ENCODE results near the gene S100A8.
A peak's percentile ranks its signal among the peaks of the same experiment; 100 is the strongest.

The S100A8 gene

DNA sequence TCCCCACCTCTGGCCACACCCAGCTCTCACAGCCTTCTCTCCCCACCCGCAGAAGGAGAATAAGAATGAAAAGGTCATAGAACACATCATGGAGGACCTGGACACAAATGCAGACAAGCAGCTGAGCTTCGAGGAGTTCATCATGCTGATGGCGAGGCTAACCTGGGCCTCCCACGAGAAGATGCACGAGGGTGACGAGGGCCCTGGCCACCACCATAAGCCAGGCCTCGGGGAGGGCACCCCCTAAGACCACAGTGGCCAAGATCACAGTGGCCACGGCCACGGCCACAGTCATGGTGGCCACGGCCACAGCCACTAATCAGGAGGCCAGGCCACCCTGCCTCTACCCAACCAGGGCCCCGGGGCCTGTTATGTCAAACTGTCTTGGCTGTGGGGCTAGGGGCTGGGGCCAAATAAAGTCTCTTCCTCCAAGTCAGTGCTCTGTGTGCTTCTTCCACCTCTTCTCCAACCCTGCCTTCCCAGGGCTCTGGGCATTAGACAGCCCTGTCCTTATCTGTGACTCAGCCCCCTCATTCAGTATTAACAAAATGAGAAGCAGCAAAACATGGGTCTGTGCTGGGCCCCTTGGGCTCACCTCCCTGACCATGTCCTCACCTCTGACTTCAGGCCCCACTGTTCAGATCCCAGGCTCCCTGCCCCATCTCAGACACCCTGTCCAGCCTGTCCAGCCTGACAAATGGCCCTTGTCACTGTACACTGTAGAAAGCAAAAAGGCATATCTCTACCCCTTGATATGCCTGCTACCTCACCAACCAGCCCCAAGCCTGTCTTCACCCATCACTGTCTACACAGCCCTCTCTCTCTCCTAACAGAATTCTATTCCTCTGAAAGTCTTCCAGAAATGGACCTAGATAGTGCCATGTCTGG lies 30.0 kb downstream of the S100A8 start:
- Mint-ChIP-seq H3K36me3 (ENCODE audit: low read depth) (no peaks in the 10 kb centered on the region), H3K9me3 (no peaks in the 10 kb centered on the region), H3K27ac (peak overlapping the region in 1 of 3 experiments; percentile 68), H3K4me1 (no peaks in the 10 kb centered on the region), H3K4me3 (no peak overlapping the region), H3K27me3 (ENCODE audit: low read depth) (peaks cover 9% of the 10 kb centered on the region)
- TF ChIP-seq, protein P1, sequence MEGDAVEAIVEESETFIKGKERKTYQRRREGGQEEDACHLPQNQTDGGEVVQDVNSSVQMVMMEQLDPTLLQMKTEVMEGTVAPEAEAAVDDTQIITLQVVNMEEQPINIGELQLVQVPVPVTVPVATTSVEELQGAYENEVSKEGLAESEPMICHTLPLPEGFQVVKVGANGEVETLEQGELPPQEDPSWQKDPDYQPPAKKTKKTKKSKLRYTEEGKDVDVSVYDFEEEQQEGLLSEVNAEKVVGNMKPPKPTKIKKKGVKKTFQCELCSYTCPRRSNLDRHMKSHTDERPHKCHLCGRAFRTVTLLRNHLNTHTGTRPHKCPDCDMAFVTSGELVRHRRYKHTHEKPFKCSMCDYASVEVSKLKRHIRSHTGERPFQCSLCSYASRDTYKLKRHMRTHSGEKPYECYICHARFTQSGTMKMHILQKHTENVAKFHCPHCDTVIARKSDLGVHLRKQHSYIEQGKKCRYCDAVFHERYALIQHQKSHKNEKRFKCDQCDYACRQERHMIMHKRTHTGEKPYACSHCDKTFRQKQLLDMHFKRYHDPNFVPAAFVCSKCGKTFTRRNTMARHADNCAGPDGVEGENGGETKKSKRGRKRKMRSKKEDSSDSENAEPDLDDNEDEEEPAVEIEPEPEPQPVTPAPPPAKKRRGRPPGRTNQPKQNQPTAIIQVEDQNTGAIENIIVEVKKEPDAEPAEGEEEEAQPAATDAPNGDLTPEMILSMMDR (IDR thresholded peaks at IDR 0.05; ENCODE audit: unreplicated experiment in 3 of 3): no peak

DNA sequence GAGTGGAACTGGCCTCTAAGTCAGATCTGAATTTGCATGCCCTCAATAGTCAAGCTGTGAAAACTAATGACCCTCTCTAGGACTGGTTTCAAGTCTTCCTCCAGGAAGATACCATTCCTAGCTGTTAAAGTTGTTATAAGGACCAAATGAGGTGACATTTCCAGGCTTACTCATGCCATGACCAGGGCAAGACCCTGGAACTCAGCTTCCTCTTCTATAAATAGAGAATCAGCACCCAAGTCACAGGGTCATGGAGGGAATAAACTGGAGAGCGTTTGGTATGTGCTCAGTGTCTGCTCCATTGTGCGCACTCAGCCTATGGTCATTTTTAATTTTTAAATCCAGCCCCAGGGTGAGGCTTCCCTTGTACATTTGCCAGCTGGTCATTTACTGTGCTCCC lies 30.7 kb downstream of the S100A8 start:
- no peaks in the 10 kb centered on the region for H3K4me1 Mint-ChIP-seq
- no peaks in the 10 kb centered on the region for H3K9me3 Mint-ChIP-seq
- H3K4me3 Mint-ChIP-seq: no peak overlapping the region
- TF ChIP-seq, protein P1 (IDR thresholded peaks at IDR 0.05; ENCODE audit: unreplicated experiment in 3 of 3): no peak
- no peaks in the 10 kb centered on the region for H3K36me3 Mint-ChIP-seq (ENCODE audit: low read depth)
- peaks cover 9% of the 10 kb centered on the region for H3K27me3 Mint-ChIP-seq (ENCODE audit: low read depth)
- H3K27ac Mint-ChIP-seq: peak overlapping the region in 1 of 3 experiments; percentile 46

DNA sequence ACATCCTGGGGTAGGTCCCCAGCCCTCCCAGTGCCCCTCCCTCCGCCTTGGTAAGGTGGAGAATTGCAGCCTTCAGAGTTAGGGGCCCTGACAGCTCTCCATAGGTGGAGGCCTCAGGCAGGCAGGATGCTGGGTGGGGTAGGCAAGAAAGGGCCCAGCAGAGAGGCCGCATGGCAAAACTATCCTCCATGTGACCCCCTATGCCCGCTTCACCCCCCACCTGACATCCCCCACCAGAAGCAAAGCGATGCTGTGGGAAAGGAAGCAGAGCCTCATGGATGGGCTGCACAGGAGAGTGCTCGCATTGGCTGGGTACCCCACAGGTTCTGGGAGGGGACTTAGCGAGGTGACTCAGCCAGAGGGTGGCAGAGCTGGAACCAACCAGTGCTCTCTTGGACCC lies 31.6 kb downstream of the S100A8 start:
- H3K9me3 Mint-ChIP-seq: no peaks in the 10 kb centered on the region
- H3K4me3 Mint-ChIP-seq: no peak overlapping the region
- peaks cover 5% of the 10 kb centered on the region for H3K27me3 Mint-ChIP-seq (ENCODE audit: low read depth)
- H3K27ac Mint-ChIP-seq: no peak overlapping the region
- H3K4me1 Mint-ChIP-seq: no peaks in the 10 kb centered on the region
- TF ChIP-seq, protein P1 (IDR thresholded peaks at IDR 0.05; ENCODE audit: unreplicated experiment in 3 of 3): no peak
- no peaks in the 10 kb centered on the region for H3K36me3 Mint-ChIP-seq (ENCODE audit: low read depth)

DNA sequence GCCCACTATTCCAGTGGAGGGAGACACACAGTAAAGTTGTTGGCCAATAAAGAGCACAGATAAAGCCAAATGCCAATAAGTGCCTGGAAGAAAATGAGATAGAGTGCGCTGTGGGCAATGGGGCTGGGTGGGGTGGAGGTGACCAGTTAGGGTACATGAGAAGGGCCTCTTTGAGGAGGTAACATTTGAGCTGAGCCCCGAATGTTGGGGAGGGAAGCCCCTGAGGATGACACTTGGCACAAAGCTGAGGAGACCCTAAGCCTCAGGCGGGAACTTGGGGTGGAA lies 32.2 kb downstream of the S100A8 start:
- no peak overlapping the region for H3K27ac Mint-ChIP-seq
- no peaks in the 10 kb centered on the region for H3K4me1 Mint-ChIP-seq
- TF ChIP-seq, protein P1 (IDR thresholded peaks at IDR 0.05; ENCODE audit: unreplicated experiment in 3 of 3): no peak
- no peaks in the 10 kb centered on the region for H3K36me3 Mint-ChIP-seq (ENCODE audit: low read depth)
- H3K27me3 Mint-ChIP-seq (ENCODE audit: low read depth): peaks cover 5% of the 10 kb centered on the region
- H3K4me3 Mint-ChIP-seq: no peak overlapping the region
- no peaks in the 10 kb centered on the region for H3K9me3 Mint-ChIP-seq

DNA sequence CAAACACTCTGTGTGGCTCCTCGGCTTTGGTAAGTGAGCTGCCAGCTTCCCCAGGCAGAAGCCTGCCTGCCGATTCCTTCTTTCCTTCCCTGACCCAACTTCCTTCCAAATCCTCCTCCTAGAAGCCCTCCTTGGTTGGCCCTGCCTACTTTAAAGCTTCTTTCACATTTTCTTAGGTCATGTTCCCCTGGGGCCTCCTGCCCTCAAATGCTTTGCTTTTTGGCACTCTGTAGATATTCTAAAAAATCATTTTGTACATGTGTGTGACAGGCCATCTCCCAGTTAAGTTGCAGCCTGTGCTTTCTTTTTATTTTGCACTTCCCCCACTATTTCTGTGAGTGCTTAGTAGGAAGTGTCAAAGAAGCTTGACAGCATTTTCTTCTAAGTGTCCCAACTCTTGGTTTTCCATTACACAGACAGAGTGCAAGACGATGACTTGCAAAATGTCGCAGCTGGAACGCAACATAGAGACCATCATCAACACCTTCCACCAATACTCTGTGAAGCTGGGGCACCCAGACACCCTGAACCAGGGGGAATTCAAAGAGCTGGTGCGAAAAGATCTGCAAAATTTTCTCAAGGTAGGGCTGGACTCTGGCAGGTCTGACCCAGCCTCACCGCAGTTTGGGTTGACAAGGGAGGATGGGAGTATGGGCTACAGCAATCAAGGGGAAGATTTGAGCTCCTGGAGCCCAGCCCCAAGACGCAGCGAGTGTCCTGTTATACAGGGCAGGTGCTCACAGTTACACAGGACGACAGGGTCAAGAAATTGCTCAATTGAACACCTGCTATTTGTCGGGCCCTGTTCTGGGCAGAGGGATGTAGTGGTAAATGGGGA lies 32.8 kb downstream of the S100A8 start, which contains the start of gene S100A9:
Gene S100A9, plus strand, starts transcription at position 2 of the 838 bp plus-strand sequence. Its CDS starts 430 bp downstream, at position 432.
- Mint-ChIP-seq H3K9me3 (no peaks in the 10 kb centered on the region), H3K36me3 (ENCODE audit: low read depth) (no peaks in the 10 kb centered on the region), H3K4me3 (no peak within 1 kb of the TSS), H3K27ac (no peak within 1 kb of the TSS), H3K4me1 (no peaks in the 10 kb centered on the region), H3K27me3 (ENCODE audit: low read depth) (peaks cover 5% of the 10 kb centered on the region)
- TF ChIP-seq, protein P1 (IDR thresholded peaks at IDR 0.05; ENCODE audit: unreplicated experiment in 3 of 3): no peak

All from nephron (organoid).